Stimulated activated naive CD8-positive, alpha-beta T cell treated with anti-CD3 and anti-CD28 coated beads, Interleukin-15, Interleukin-2, amounts not matched to agents 100 ng/mL and 50 ng/mL, for 24 hours (primary cell): Measurements from ENCODE around the gene RNU6-1.

Source experiments
- H3K27ac Mint-ChIP-seq: one replicate; pipeline ENCODE4 v1.8.0; 2021; ENCODE audit warnings: mild to moderate bottlenecking, mixed read lengths
- H3K27me3 Mint-ChIP-seq: one replicate; pipeline ENCODE4 v1.8.0; 2021; ENCODE audit warnings: mixed read lengths
- H3K36me3 Mint-ChIP-seq: one replicate; pipeline ENCODE4 v1.8.0; 2021; ENCODE audit warnings: low read depth, mixed read lengths
- H3K4me1 Mint-ChIP-seq: one replicate; pipeline ENCODE4 v1.8.0; 2021; ENCODE audit warnings: low read depth, mixed read lengths
- H3K4me3 Mint-ChIP-seq: one replicate; pipeline ENCODE4 v1.8.0; 2021; ENCODE audit warnings: mild to moderate bottlenecking, mixed read lengths
- H3K9me3 Mint-ChIP-seq: one replicate; pipeline ENCODE4 v1.8.0; 2021; ENCODE audit warnings: mixed read lengths

The RNU6-1 gene

DNA sequence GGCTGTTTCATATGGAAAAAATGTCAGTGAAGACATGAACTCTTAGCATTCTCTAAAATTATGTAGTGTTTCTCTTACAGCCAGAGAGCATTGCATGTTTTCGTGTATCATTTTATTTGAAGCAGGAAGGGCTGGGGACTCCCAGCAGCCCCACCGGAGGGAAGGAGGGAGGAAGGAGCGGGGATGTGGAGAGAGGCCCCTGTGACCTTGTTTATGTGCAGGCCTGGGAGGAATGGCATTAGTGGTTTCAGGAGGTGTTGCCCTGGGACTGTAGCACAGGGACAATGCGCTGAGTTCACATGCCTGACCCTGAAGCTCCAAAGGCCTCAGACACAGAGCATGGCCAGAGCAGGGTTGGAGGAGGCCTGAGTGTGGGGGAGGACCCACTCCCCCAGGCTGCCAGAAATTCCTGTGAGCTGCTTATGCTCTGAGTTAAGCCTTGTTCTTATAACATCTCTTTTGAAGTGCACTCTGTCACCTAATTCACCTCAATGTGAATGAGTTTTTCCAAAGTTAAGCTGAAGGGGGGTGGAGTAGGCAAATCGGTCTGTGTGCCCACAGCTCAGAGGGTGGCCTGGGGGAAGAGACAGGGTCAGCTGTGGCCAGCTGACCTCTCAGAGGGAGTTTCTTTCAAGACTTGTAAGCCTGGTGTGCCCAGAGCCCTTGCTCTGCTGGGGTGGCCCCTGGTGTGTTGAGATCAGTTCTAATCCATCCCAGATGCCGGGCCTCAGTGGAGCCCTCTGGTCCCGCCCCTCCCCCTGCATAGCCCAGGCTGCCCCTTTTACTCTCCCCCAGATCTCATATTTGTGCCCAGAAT, 3.9 kb upstream of the RNU6-1 start:
- no peak overlapping the region for H3K4me3 Mint-ChIP-seq
- peaks cover 6% of the 10 kb centered on the region for H3K36me3 Mint-ChIP-seq
- H3K9me3 Mint-ChIP-seq: no peaks in the 10 kb centered on the region
- peaks cover 4% of the 10 kb centered on the region for H3K27me3 Mint-ChIP-seq
- H3K27ac Mint-ChIP-seq: no peak overlapping the region
- peaks cover 23% of the 10 kb centered on the region for H3K4me1 Mint-ChIP-seq

GRCh38 chr15:67843092-67843501, 3.3 kb upstream of the RNU6-1 start:
- Mint-ChIP-seq H3K4me3 (no peak overlapping the region), H3K27ac (no peak overlapping the region), H3K4me1 (peaks cover 28% of the 10 kb centered on the region), H3K27me3 (peaks cover 7% of the 10 kb centered on the region), H3K9me3 (no peaks in the 10 kb centered on the region), H3K36me3 (peaks cover 6% of the 10 kb centered on the region)

DNA sequence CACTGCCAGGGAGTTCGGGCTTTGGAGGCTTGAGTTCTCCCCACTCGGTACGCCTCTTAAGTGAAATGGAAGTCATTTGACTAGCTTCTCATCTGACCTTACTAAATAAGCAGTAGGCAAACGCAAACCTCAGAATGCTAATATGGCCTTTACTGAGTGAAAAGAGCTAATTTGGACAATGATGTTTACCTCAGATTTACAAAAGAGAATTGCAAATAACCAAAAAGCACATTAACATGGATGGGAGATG, 1.6 kb upstream of the RNU6-1 start:
- no peaks in the 10 kb centered on the region for H3K9me3 Mint-ChIP-seq
- H3K27me3 Mint-ChIP-seq: peaks cover 7% of the 10 kb centered on the region
- H3K36me3 Mint-ChIP-seq: peaks cover 6% of the 10 kb centered on the region
- H3K4me3 Mint-ChIP-seq: peak overlapping the region; percentile 89
- no peak overlapping the region for H3K27ac Mint-ChIP-seq
- peaks cover 30% of the 10 kb centered on the region for H3K4me1 Mint-ChIP-seq

- no peaks in the 10 kb centered on the region for H3K9me3 Mint-ChIP-seq
- H3K27me3 Mint-ChIP-seq: peaks cover 10% of the 10 kb centered on the region
- peaks cover 6% of the 10 kb centered on the region for H3K36me3 Mint-ChIP-seq
- peak overlapping the region; percentile 89 for H3K4me3 Mint-ChIP-seq
- peak overlapping the region; percentile 98 for H3K27ac Mint-ChIP-seq
- H3K4me1 Mint-ChIP-seq: peaks cover 35% of the 10 kb centered on the region
Measured at GRCh38 chr15:67840749-67841512, 1.1 kb upstream of the RNU6-1 start.

GRCh38 chr15:67839499-67839928, 331 bp downstream of the RNU6-1 start:
- Mint-ChIP-seq H3K36me3 (peaks cover 6% of the 10 kb centered on the region), H3K4me3 (peak overlapping the region; percentile 89), H3K9me3 (no peaks in the 10 kb centered on the region), H3K4me1 (peaks cover 48% of the 10 kb centered on the region), H3K27ac (peak overlapping the region; percentile 98), H3K27me3 (peaks cover 22% of the 10 kb centered on the region)

DNA sequence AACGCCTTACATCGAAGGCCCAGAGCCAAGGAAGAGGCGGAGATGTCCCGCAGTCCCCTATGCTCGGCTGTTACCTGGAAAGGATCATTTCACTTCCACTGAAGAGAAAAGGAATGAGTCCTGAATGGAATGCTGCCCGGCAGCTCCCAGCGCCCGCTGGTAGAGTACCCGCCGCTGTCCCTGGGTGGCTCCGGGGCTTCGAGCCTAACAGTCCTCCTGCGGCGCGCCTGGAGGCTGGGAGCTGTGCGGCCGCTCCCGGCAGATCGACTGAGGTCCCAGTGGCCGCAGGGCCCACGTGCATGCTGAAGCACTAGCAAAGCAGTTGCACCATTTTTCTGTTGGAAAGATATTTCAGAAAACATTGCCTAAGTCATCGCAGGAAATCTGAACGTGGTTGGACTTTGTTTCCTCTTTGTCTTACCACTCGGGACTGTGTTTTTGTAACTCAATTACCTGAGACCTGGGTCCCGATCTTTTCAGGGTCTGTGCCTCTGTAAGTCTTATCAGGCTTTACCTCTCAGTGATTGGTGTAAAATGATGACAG, 984 bp downstream of the RNU6-1 start:
- Mint-ChIP-seq H3K4me3 (peak overlapping the region; percentile 89), H3K27ac (no peak overlapping the region), H3K4me1 (peaks cover 53% of the 10 kb centered on the region), H3K36me3 (peaks cover 6% of the 10 kb centered on the region), H3K9me3 (no peaks in the 10 kb centered on the region), H3K27me3 (peaks cover 28% of the 10 kb centered on the region)

DNA sequence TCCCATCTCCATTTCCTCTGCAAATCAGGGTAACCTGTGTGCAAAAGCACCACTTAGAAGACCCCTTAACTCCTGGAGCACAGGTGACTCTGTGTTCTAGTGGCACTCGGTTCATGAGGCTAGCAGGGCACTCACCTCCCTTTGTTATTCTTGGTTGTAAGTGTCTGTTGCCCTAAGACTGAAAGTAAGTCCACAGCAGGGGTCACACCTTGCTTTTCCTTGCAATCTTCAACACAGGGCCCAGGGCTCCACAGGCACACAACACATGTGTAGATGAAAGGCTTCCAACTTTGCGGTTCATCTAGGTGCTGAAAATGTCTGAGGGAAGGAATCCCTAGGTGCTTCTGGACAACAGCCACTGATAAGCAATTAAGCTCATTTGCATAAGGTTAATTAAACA, 2.9 kb downstream of the RNU6-1 start:
- peaks cover 65% of the 10 kb centered on the region for H3K4me1 Mint-ChIP-seq

GRCh38 chr15:67836477-67836876, 3.4 kb downstream of the RNU6-1 start:
- Mint-ChIP-seq H3K27me3 (peaks cover 48% of the 10 kb centered on the region), H3K4me1 (peaks cover 64% of the 10 kb centered on the region), H3K9me3 (no peaks in the 10 kb centered on the region)

More for the DNA sequence above, 2.9 kb downstream of the RNU6-1 start:
- H3K27ac Mint-ChIP-seq: no peak overlapping the region
- H3K9me3 Mint-ChIP-seq: no peaks in the 10 kb centered on the region
- peaks cover 6% of the 10 kb centered on the region for H3K36me3 Mint-ChIP-seq
- H3K4me3 Mint-ChIP-seq: no peak overlapping the region
- peaks cover 45% of the 10 kb centered on the region for H3K27me3 Mint-ChIP-seq

DNA sequence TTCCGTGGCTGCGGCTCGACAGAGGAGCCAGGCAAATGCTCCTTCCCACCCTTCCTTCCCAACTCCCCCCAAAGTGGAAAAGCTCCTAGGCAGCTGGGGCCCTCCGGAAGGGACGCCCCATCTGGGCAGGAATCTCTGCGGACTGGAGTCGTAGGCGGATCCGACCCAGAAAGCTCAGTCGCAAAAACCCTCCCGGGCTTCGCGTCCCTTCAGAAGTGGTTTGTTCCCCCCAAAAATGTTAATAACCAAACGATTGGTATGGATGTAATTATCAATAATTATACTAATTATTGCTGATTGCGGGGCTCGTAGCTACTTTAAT, 3.8 kb downstream of the RNU6-1 start:
- Mint-ChIP-seq H3K27ac (no peak overlapping the region), H3K4me1 (peaks cover 60% of the 10 kb centered on the region), H3K27me3 (peaks cover 52% of the 10 kb centered on the region), H3K36me3 (peaks cover 6% of the 10 kb centered on the region), H3K9me3 (no peaks in the 10 kb centered on the region), H3K4me3 (peak overlapping the region; percentile 72)

More at GRCh38 chr15:67836477-67836876, 3.4 kb downstream of the RNU6-1 start:
- Mint-ChIP-seq H3K4me3 (peak overlapping the region; percentile 72), H3K27ac (no peak overlapping the region), H3K36me3 (peaks cover 6% of the 10 kb centered on the region)

GRCh38 chr15:67835297-67836133, 4.3 kb downstream of the RNU6-1 start:
- H3K27ac Mint-ChIP-seq: no peak overlapping the region
- H3K9me3 Mint-ChIP-seq: no peaks in the 10 kb centered on the region
- H3K4me1 Mint-ChIP-seq: peaks cover 57% of the 10 kb centered on the region
- peaks cover 6% of the 10 kb centered on the region for H3K36me3 Mint-ChIP-seq
- H3K4me3 Mint-ChIP-seq: peak overlapping the region; percentile 72
- H3K27me3 Mint-ChIP-seq: peaks cover 58% of the 10 kb centered on the region

DNA sequence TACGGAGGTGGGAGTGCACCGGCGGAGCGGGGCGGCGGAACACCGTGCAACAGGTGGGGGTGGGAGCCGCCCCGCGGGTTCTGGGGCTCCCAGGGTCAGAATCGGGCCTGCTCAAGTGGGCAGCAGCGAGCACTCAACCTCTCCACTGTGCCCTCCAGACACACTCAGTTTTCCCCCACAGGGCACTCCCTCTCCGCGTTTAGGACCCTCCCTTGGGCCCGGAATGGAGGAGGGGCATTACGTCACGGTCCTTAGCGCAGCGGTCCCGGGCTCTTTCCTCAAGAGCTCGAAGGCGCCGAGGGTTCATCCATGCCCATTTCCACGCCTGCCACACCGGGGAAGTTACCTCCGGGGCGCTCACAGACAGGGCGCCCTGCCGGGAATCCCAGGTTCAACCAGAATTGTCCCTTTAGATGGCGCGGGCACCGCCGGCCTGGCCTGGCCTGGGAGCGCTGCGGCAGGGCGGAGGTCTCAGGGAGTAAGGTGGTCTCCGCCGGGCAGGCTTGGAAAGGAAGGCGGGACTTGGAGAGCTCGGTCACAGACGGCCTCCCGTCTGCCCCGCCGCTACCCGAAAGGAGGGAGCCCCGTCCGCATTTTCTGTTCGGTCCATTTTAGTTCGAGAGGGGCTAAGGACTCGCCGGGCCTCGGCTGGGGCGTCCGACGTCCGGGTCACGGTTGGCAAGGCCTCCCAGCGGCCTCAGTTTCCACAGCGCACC, 5.1 kb downstream of the RNU6-1 start:
- no peaks in the 10 kb centered on the region for H3K9me3 Mint-ChIP-seq
- H3K4me3 Mint-ChIP-seq: peak overlapping the region; percentile 72
- H3K27me3 Mint-ChIP-seq: peaks cover 60% of the 10 kb centered on the region
- peaks cover 1% of the 10 kb centered on the region for H3K36me3 Mint-ChIP-seq
- H3K4me1 Mint-ChIP-seq: peaks cover 57% of the 10 kb centered on the region
- H3K27ac Mint-ChIP-seq: no peak overlapping the region

DNA sequence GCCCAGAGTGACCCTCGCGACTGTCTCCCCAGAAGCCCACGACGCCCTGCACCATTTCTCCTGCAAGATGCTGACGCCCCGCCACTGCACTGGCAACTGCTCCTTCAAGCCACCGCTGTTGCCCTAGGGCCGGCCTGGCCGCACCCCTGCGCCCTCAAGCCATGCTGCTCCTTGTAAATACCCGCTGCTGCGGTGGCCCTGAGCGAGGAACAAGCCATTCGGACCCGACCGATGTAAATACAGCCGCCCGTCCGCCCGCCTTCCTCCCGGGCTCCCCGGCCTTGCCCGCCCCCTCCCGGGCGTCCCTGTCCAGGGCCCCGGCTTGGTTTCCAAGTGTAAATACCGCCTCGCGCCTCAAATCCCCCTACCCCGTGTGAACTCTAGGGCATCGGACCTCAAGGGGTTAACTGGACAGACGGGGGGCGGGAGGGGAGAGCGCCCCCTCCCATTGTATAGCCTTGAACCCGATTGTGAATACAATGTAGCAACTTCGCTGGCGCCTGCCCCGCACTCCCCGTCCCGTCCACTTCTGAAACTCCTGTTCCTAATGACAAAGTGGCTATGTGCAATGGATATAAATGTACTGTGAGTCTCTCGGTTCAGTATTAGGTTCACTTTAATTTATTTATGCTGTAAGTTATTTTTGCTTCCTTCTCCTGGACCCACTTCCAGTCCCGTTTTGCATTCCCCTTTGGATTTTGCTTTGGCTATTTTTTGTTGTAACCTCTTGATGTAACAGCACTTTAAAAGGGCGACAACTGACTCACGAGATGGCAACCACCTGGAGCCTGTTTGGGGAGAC, 5.9 kb downstream of the RNU6-1 start:
- peaks cover 55% of the 10 kb centered on the region for H3K4me1 Mint-ChIP-seq
- peak overlapping the region; percentile 72 for H3K4me3 Mint-ChIP-seq
- H3K27ac Mint-ChIP-seq: peak overlapping the region; percentile 19
- H3K36me3 Mint-ChIP-seq: no peaks in the 10 kb centered on the region
- peaks cover 66% of the 10 kb centered on the region for H3K27me3 Mint-ChIP-seq
- no peaks in the 10 kb centered on the region for H3K9me3 Mint-ChIP-seq

GRCh38 chr15:67832897-67833709, 6.7 kb downstream of the RNU6-1 start:
- Mint-ChIP-seq H3K27ac (no peak overlapping the region), H3K4me3 (peak overlapping the region; percentile 72), H3K9me3 (no peaks in the 10 kb centered on the region), H3K4me1 (peaks cover 56% of the 10 kb centered on the region), H3K27me3 (peaks cover 71% of the 10 kb centered on the region), H3K36me3 (no peaks in the 10 kb centered on the region)
